HG02852 (cell line): ENCODE measurements around the gene GLIPR1L1.

Source experiments
- ATAC-seq: cut with Tn5 transposase; IDR thresholded peaks from one replicate; pipeline ENCODE4 v1.9.1; 2021; ENCODE audit warnings: mild to moderate bottlenecking, moderate library complexity; ENCODE audit not compliant: unreplicated experiment

The GLIPR1L1 gene, protein sequence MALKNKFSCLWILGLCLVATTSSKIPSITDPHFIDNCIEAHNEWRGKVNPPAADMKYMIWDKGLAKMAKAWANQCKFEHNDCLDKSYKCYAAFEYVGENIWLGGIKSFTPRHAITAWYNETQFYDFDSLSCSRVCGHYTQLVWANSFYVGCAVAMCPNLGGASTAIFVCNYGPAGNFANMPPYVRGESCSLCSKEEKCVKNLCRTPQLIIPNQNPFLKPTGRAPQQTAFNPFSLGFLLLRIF

DNA sequence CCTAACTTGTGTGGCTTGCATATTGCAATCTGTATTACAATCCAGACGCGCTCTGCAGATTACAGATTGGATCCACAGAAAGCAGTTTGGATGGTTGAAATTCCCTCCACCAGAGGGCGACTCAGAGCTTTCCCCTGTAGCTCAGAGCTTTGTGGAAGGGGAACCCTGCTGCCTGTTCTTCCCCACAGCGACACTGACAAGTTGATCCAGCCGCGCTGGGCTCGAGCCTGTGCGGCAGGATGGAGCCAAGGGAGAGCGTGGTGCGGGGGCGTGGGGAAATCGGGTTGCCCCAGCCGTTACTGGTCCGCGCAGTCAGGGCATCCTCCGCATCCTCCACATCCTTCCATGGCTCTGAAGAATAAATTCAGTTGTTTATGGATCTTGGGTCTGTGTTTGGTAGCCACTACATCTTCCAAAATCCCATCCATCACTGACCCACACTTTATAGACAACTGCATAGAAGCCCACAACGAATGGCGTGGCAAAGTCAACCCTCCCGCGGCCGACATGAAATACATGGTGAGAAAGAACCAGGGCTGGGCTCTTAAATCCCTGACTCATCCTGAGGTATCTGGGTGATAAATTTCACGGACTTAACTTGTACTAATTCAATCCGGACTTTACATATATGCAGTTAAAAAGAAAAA lies at the start of gene GLIPR1L1:
Gene GLIPR1L1, plus strand, starts transcription at position 287 of the 647 bp plus-strand sequence. Its CDS starts 59 bp downstream, at position 346.
- peak; percentile 63 for ATAC-seq

- no peak for ATAC-seq
These were observed 45.6 kb upstream of the GLIPR1L1 start for GRCh38 chr12:75288860-75289259.

- no peak for ATAC-seq
These were observed 44.7 kb upstream of the GLIPR1L1 start for GRCh38 chr12:75289753-75290152.

DNA sequence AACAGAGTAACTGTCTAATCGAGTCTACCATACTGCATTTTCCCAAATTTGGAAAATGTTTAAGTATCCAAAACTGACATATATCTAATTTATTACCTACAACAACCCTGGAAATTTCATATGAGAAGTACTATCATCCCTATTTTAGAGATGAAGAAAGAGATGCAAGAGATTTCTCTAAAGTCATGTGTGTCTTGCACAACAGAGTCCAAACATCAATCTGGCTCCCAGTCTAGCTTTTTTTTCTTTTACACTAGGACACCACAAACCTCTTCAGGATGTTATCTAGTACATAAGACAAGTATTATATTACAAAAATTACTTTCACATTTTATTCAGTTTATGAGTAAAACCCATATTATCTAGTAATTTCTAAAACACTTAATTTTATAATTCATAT lies 43.5 kb upstream of the GLIPR1L1 start:
- no peak for ATAC-seq

DNA sequence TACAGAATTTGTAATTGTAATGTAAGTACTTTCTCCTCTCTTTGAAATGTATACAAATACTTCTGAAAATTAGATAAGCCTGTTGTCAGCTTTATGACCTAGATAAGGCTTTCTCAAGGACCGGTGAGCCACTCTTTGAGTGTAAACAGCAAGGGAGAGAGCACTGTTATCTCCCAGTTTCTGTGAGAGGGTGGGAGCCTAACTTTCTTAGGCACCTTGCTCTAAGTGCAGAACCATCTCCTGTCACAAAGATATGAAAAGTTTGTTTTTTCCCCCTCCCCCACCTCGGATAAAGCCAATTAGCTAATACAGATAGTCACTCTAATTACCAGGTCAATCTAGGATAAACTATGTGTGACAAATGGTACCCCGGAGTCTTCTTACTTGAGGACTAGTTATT lies 40.1 kb upstream of the GLIPR1L1 start:
- no peak for ATAC-seq

- no peak for ATAC-seq
These were observed 39.7 kb upstream of the GLIPR1L1 start for GRCh38 chr12:75294797-75295196.

GRCh38 chr12:75302225-75302624 lies 32.2 kb upstream of the GLIPR1L1 start:
- no peak for ATAC-seq

DNA sequence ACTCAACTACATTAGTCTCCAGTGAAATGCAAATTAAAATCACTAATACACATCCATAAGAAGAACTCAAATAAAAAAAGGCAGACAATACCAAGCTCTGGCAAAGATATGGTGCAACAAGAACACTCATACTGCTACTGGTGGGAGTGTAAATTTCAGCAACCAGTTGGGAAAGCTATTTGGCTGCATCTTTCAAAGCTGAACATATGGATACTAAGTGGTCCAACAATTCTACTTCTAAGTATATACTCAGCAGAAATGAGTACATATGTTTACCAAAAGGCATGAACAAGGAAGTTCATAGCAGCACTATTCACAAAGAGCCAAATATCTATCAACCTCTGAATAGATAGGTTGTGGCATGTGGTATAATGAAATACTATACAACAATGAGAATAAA lies 31.7 kb upstream of the GLIPR1L1 start:
- ATAC-seq, result no peak

GRCh38 chr12:75305412-75306332 lies 28.8 kb upstream of the GLIPR1L1 start:
- ATAC-seq, result no peak

- ATAC-seq, result no peak
These were observed 26.2 kb upstream of the GLIPR1L1 start for GRCh38 chr12:75308279-75308678.

DNA sequence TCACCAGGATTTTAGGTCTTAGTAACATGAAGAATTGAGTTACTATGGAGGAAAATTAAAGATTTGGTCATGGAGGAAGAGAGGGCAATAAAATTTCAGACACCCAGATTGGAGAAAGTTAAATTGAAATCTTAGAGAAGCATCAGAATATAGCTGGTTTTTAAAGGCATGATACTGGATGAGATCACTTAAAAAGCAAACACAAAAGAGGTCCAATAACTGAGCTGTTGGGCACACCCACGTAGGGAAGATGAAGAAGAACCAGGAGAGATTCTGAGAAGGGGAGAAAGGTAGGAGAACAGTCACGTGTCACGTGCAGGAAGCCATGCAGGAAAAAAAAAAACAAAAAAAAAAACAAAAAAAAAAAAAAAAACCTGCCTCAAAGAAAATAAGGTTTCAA lies 23.1 kb upstream of the GLIPR1L1 start:
- ATAC-seq, result no peak

DNA sequence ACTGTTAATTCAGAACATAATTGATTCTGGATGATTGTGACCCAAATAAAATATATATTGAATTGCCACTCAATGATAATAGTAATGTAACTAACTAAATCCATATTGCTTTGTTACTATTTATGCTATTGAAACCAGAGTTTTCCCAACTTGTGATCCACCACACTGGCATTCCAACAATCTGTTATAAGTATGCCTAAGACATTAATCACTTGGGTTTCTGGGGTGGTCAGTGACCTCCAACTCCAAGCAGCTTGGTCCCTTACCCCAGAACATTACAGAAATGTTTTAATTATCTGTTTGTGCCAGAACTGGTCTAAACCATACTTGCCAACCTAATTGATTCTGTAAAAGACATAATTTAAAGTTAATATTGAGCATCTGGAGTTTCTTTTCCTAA lies 19.0 kb upstream of the GLIPR1L1 start:
- ATAC-seq, result no peak

DNA sequence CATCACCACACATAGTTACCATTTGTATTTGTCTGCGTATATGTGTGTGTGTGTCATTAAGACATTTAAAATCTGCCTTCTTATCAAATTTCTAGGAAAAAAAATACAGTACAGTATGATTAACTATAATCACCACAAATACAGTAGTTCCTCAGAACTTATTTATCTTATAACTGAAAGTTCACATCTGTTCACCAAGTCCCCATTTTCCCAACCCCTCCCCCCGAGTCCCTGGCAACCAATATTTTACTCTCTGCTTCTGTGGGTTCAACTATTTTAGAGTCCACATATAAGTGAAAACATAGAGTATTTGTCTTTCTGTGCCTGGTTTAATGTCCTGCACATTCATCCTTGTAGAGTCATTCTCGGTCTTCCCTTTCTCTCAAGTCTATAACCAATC lies 16.7 kb upstream of the GLIPR1L1 start:
- no peak for ATAC-seq

- ATAC-seq, result no peak
These were observed 12.0 kb upstream of the GLIPR1L1 start for GRCh38 chr12:75322464-75322863.

DNA sequence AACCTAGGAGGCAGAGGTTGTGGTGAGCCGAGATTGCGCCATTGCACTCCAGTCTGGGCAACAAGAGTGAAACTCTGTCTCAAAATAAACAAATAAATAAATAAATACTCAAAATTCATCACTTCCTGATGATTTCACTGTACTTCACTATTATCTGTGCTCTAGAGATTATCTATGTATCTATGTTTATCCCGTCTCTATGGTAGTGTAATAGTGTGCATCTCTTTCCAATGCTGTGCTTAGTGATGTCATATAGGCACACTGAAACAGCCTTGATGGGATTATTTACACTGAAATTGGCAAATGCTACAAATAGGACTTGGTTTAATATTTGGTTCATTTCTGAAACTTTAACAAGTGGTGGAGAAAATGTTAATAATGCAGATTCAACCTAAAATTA lies 10.8 kb upstream of the GLIPR1L1 start:
- no peak for ATAC-seq

GRCh38 chr12:75327642-75328041 lies 6.8 kb upstream of the GLIPR1L1 start:
- no peak for ATAC-seq

GRCh38 chr12:75329918-75330826 lies 4.3 kb upstream of the GLIPR1L1 start, which contains the start of gene CAPS2:
TSS of gene CAPS2 (minus strand) at chr12:75330324. CDS start at chr12:75326498, 3,826 bp downstream.
- peak; percentile 87 for ATAC-seq

DNA sequence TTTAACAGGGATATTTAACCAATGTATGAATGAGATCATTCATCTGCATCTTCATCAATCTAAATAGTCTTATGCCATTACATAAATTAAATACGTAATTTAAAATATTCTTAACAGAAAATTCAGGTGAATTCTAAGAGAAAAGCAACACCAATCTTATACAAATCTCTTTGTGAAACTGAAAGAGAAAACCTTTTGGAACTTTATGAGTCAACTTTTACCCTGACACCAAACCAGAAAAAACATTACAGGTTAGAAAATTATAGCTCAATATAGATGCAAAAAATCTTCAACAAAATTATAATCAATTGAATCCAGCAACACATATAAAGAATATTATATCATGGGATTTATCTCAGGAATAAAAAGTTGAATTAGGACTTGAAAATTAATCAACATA lies 3.4 kb downstream of the GLIPR1L1 start:
- peak; percentile 50 for ATAC-seq

GRCh38 chr12:75341873-75342272 lies 7.4 kb downstream of the GLIPR1L1 start:
- no peak for ATAC-seq

- no peak for ATAC-seq
These were observed 11.1 kb downstream of the GLIPR1L1 start for GRCh38 chr12:75345531-75345930.
